HepG2 (cell line): Measurements from ENCODE around the gene VDAC2. TPM values are rescaled to one million over a fixed set of nuclear protein-coding genes. Genes with fewer than 3 reads are reported as not detected.

Source experiments
- AKAP8 ChIP-seq: sonication (generic); formaldehyde crosslinking; IDR thresholded peaks from 2 replicates; pipeline ENCODE4 v1.5.1; 2020; ENCODE audit warnings: mild to moderate bottlenecking, missing genetic modification reagents
- KLF6 ChIP-seq: IDR thresholded peaks from 2 replicates; pipeline ENCODE4 v1.8.0; 2016; ENCODE audit warnings: missing biosample characterization, missing genetic modification reagents
- MAFK ChIP-seq, 2 experiments: IDR thresholded peaks in 1 of 2; conservative IDR thresholded peaks in 1 of 2; 2 replicates each; pipeline ENCODE4 v1.6.1; 2011; ENCODE audit warnings: improper control_type of control experiment in 2 of 2, low read length in 2 of 2
- RXRA ChIP-seq: sonication (generic); formaldehyde crosslinking; IDR thresholded peaks from 2 replicates; pipeline ENCODE4 v1.5.1; 2020; ENCODE audit warnings: missing genetic modification reagents
- SAFB2 ChIP-seq: sonication (generic); formaldehyde crosslinking; IDR thresholded peaks from 2 replicates; pipeline ENCODE4 v1.5.1; 2020; ENCODE audit warnings: missing genetic modification reagents, low read depth, mild to moderate bottlenecking, borderline replicate concordance
- SOX5 ChIP-seq: IDR thresholded peaks from 2 replicates; pipeline ENCODE4 v1.6.1; 2016; ENCODE audit warnings: borderline replicate concordance
- SRY ChIP-seq: sonication (generic); formaldehyde crosslinking; IDR thresholded peaks from 2 replicates; pipeline ENCODE4 v1.8.0; 2022; ENCODE audit warnings: mild to moderate bottlenecking, missing genetic modification reagents
- ZBTB21 ChIP-seq: sonication (generic); formaldehyde crosslinking; IDR thresholded peaks from 2 replicates; pipeline ENCODE4 v1.4.0; 2020; ENCODE audit warnings: missing genetic modification reagents
- ZBTB40 ChIP-seq, 2 experiments: fragments of 450-650 bp in 1 of 2; sonication (generic) in 1 of 2; formaldehyde crosslinking in 1 of 2; IDR thresholded peaks; 2 replicates each; pipeline versions ENCODE4 v1.6.1 to v1.8.0; 2016 to 2022; ENCODE audit warnings: antibody characterized with exemption in 1 of 2, mild to moderate bottlenecking in 1 of 2, missing genetic modification reagents in 1 of 2
- ZNF34 ChIP-seq: sonication (generic); formaldehyde crosslinking; IDR thresholded peaks from 2 replicates; pipeline ENCODE4 v1.4.0; 2020; ENCODE audit warnings: mild to moderate bottlenecking, missing genetic modification reagents, borderline replicate concordance
- polyA plus RNA-seq, 8 experiments: library from polyadenylated mRNA; depleted of rRNA in 3 of 8; stranded (reverse) in 7 of 8; unstranded in 1 of 8; fragments of >200 nt; fragmentation: Illumina TruSeq in 4 of 8; extraction: Trizol in 4 of 8; gene quantifications; 2 replicates each; pipeline versions ENCODE4 v1.2.1 to v1.2.3, GENCODE V29; 2011 to 2016; ENCODE audit warnings: low read depth in 4 of 8, missing spikeins in 1 of 8, mixed read lengths in 1 of 8; ENCODE audit not compliant: insufficient read depth in 1 of 8
- total RNA-seq, 5 experiments: library from RNA; depleted of rRNA; stranded (reverse); fragments of >200 nt; fragmentation: Illumina TruSeq; extraction: Trizol; gene quantifications; 2 replicates each; pipeline ENCODE4 v1.2.3, GENCODE V29; 2016; ENCODE audit warnings: low read depth in 1 of 5
- TF ChIP-seq, protein P1 (sequence below): sonication (generic); formaldehyde crosslinking; IDR thresholded peaks from 2 replicates; pipeline ENCODE4 v1.4.0; 2020; ENCODE audit warnings: low read depth, mild to moderate bottlenecking, missing genetic modification reagents
- TF ChIP-seq, protein P2 (sequence below): sonication (generic); formaldehyde crosslinking; IDR thresholded peaks from 2 replicates; pipeline ENCODE4 v1.8.1; 2023; ENCODE audit warnings: mild to moderate bottlenecking, moderate library complexity, missing genetic modification reagents
- TF ChIP-seq, protein P3 (sequence below): sonication (generic); formaldehyde crosslinking; IDR thresholded peaks from 2 replicates; pipeline ENCODE4 v1.4.0; 2020; ENCODE audit warnings: missing genetic modification reagents, borderline replicate concordance

Gene VDAC2
- total and polyA plus RNA-seq, 2 of the 13 experiments (the other 11 are each of a cell fraction or from before 2014, with no cell fraction given): 67.9 to 222 TPM

GRCh38 chr10:75189266-75190096 lies 21.1 kb upstream of the VDAC2 start (continued):
- TF ChIP-seq, protein P1, sequence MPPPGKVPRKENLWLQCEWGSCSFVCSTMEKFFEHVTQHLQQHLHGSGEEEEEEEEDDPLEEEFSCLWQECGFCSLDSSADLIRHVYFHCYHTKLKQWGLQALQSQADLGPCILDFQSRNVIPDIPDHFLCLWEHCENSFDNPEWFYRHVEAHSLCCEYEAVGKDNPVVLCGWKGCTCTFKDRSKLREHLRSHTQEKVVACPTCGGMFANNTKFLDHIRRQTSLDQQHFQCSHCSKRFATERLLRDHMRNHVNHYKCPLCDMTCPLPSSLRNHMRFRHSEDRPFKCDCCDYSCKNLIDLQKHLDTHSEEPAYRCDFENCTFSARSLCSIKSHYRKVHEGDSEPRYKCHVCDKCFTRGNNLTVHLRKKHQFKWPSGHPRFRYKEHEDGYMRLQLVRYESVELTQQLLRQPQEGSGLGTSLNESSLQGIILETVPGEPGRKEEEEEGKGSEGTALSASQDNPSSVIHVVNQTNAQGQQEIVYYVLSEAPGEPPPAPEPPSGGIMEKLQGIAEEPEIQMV (CRISPR knock-in tag): no peak
- TF ChIP-seq ZNF34: no peak
- TF ChIP-seq, protein P2, sequence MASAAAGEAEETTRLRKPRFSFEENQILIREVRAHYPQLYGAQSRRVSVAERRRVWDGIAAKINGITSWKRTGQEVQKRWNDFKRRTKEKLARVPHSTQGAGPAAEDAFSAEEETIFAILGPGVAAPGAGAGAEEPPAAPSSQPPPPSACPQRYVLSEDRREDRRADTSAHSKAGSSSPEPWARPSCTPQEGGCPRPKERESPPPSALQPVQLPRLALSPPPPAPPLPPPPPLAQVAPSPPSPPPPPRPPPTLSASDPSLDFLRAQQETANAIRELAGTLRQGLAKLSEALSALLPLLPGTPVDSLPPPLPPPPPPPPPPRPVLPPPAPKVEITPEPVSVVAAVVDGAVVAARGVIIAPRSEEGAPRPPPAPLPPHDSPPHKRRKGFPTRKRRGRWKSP (CRISPR knock-in tag): no peak
- peak; percentile 39; the same call in 1 of the 2 replicates for TF ChIP-seq RXRA (CRISPR knock-in tag)
- no peak for TF ChIP-seq ZBTB40 (IDR thresholded peaks at IDR 0.05)
- no peak for TF ChIP-seq ZBTB40 (CRISPR knock-in tag; IDR thresholded peaks at IDR 0.05)
- peak; percentile 72; the same call in 1 of the 2 replicates for TF ChIP-seq ZBTB21 (CRISPR knock-in tag)
- no peak for TF ChIP-seq MAFK (conservative IDR thresholded peaks at IDR 0.05 in 1 of 2, IDR thresholded peaks at IDR 0.05 in 1 of 2; ENCODE audit: low read length in 2 of 2)
- no peak for TF ChIP-seq SAFB2 (CRISPR knock-in tag)
- TF ChIP-seq AKAP8 (CRISPR knock-in tag): no peak
- TF ChIP-seq KLF6 (CRISPR knock-in tag): no peak
- TF ChIP-seq SOX5 (CRISPR knock-in tag): peak; percentile 77; the same call in 1 of the 2 replicates
- TF ChIP-seq, protein P3, sequence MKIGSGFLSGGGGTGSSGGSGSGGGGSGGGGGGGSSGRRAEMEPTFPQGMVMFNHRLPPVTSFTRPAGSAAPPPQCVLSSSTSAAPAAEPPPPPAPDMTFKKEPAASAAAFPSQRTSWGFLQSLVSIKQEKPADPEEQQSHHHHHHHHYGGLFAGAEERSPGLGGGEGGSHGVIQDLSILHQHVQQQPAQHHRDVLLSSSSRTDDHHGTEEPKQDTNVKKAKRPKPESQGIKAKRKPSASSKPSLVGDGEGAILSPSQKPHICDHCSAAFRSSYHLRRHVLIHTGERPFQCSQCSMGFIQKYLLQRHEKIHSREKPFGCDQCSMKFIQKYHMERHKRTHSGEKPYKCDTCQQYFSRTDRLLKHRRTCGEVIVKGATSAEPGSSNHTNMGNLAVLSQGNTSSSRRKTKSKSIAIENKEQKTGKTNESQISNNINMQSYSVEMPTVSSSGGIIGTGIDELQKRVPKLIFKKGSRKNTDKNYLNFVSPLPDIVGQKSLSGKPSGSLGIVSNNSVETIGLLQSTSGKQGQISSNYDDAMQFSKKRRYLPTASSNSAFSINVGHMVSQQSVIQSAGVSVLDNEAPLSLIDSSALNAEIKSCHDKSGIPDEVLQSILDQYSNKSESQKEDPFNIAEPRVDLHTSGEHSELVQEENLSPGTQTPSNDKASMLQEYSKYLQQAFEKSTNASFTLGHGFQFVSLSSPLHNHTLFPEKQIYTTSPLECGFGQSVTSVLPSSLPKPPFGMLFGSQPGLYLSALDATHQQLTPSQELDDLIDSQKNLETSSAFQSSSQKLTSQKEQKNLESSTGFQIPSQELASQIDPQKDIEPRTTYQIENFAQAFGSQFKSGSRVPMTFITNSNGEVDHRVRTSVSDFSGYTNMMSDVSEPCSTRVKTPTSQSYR: peak; percentile 23; the same call in 1 of the 2 replicates
- no peak for TF ChIP-seq SRY (CRISPR knock-in tag)
